GM12878 (cell line): Measurements from ENCODE around the gene CHCHD2. TPM values are rescaled to one million over a fixed set of nuclear protein-coding genes. Genes with fewer than 3 reads are reported as not detected.
A peak's percentile ranks its signal among the peaks of the same experiment; 100 is the strongest.

Source experiments
- BACH1 ChIP-seq: fragments of 450-650 bp; IDR thresholded peaks from 2 replicates; pipeline ENCODE4 v1.6.1; 2017; ENCODE audit warnings: mild to moderate bottlenecking, borderline replicate concordance
- BCL11A ChIP-seq: IDR thresholded peaks from 2 replicates; pipeline ENCODE4 v1.6.1; 2011; ENCODE audit warnings: low read depth, low read length
- BRCA1 ChIP-seq: IDR thresholded peaks from 2 replicates; pipeline ENCODE4 v1.6.1; 2011; ENCODE audit warnings: low read depth, low read length, improper control_type of control experiment
- CEBPB ChIP-seq, 2 experiments: fragments of 150-350 bp in 1 of 2; IDR thresholded peaks; 2 replicates each; pipeline ENCODE4 v1.6.1; 2012 to 2014; ENCODE audit warnings: low read depth in 2 of 2, low read length in 2 of 2, borderline replicate concordance in 1 of 2, inconsistent platforms in 1 of 2
- DPF2 ChIP-seq: fragments of 450-650 bp; IDR thresholded peaks from 2 replicates; pipeline ENCODE4 v1.6.1; 2017; ENCODE audit warnings: mild to moderate bottlenecking
- E4F1 ChIP-seq: fragments of 450-650 bp; IDR thresholded peaks from 2 replicates; pipeline ENCODE4 v1.6.1; 2018; ENCODE audit warnings: borderline replicate concordance, mild to moderate bottlenecking; ENCODE audit not compliant: partially characterized antibody
- IRF4 ChIP-seq: IDR thresholded peaks from 2 replicates; pipeline ENCODE4 v1.6.1; 2011; ENCODE audit warnings: low read depth, low read length
- MEF2A ChIP-seq: IDR thresholded peaks from 2 replicates; pipeline ENCODE4 v1.6.1; 2011; ENCODE audit warnings: low read depth, mild to moderate bottlenecking, low read length, moderate library complexity; ENCODE audit not compliant: insufficient read depth
- PBX3 ChIP-seq: IDR thresholded peaks from 2 replicates; pipeline ENCODE4 v1.6.1; 2011; ENCODE audit warnings: mild to moderate bottlenecking, low read depth, low read length, moderate library complexity; ENCODE audit not compliant: insufficient replicate concordance
- POLR2AphosphoS2 ChIP-seq: IDR thresholded peaks from 2 replicates; pipeline ENCODE4 v1.6.1; 2011; ENCODE audit warnings: low read depth, mild to moderate bottlenecking, low read length, improper control_type of control experiment, moderate library complexity
- POU2F2 ChIP-seq: IDR thresholded peaks from 3 replicates; pipeline ENCODE4 v1.6.1; 2011; ENCODE audit warnings: low read depth, mild to moderate bottlenecking, low read length, borderline replicate concordance
- PRDM15 ChIP-seq: fragments of 450-650 bp; formaldehyde crosslinking; IDR thresholded peaks from 2 replicates; pipeline ENCODE4 v1.4.0; 2020; ENCODE audit warnings: mild to moderate bottlenecking, moderate library complexity
- SMAD1 ChIP-seq: fragments of 450-650 bp; IDR thresholded peaks from 2 replicates; pipeline ENCODE4 v1.6.1; 2018; ENCODE audit warnings: mild to moderate bottlenecking, low read depth; ENCODE audit not compliant: partially characterized antibody
- SRF ChIP-seq, 2 experiments: IDR thresholded peaks; 2 replicates each; pipeline ENCODE4 v1.6.1; 2011; ENCODE audit warnings: low read depth in 2 of 2, low read length in 2 of 2, mild to moderate bottlenecking in 1 of 2, moderate library complexity in 1 of 2
- TCF3 ChIP-seq: IDR thresholded peaks from 2 replicates; pipeline ENCODE4 v1.6.1; 2012; ENCODE audit warnings: low read depth, mild to moderate bottlenecking, low read length, borderline replicate concordance; ENCODE audit not compliant: insufficient read depth
- polyA plus RNA-seq, 11 experiments: library from polyadenylated mRNA; depleted of rRNA in 4 of 11; unstranded in 6 of 11; stranded (reverse) in 5 of 11; fragments of >200 nt; fragmentation: Nextera tagmentation in 4 of 11; fragmentation: Illumina TruSeq in 1 of 11; extraction: Ambion mirVana in 4 of 11; extraction: Trizol in 1 of 11; gene quantifications; 1 replicate in 1 of 11; 2 replicates in 10 of 11; pipeline versions ENCODE4 v1.2.1 to v1.2.3, GENCODE V29; 2011 to 2016; ENCODE audit warnings: inconsistent platforms in 2 of 11, missing spikeins in 2 of 11, low read depth in 1 of 11
- total RNA-seq, 4 experiments: library from RNA; depleted of rRNA in 3 of 4; stranded (reverse); fragments of >200 nt in 3 of 4; fragmentation: Illumina TruSeq in 1 of 4; extraction: Trizol in 1 of 4; gene quantifications; 2 replicates each; pipeline versions ENCODE4 v1.2.1 to v1.2.3, GENCODE V29; 2013 to 2021
- TF ChIP-seq, protein P1 (sequence below): fragments of 450-650 bp; IDR thresholded peaks from 2 replicates; pipeline ENCODE4 v1.6.1; 2017; ENCODE audit warnings: mild to moderate bottlenecking, moderate library complexity

The CHCHD2 gene
- total and polyA plus RNA-seq, 10 of the 15 experiments (the other 5 are each of a cell fraction or from before 2014, with no cell fraction given) = 97.8 to 1,291 (median 619) TPM

GRCh38 chr7:56106108-56107073 is at the start of gene CHCHD2 (continued):
- TF ChIP-seq PBX3 (peak; percentile 98), SMAD1 (peak; percentile 19), BCL11A (no peak), TCF3 (0 out of 2 replicates have a peak, but pooled peaks have one; percentile 26), BRCA1 (no peak), DPF2 (peak; percentile 94), IRF4 (no peak), POU2F2 (peak; percentile 88), PRDM15 (CRISPR knock-in tag) (no peak), E4F1 (peak; percentile 87), CEBPB (IDR thresholded peaks at IDR 0.05; ENCODE audit: borderline replicate concordance in 1 of 2, low read depth in 2 of 2, low read length in 2 of 2) (no peak), MEF2A (0 out of 2 replicates have a peak, but pooled peaks have one; percentile 16), POLR2AphosphoS2 (peak; percentile 86), SRF (IDR thresholded peaks at IDR 0.05; ENCODE audit: low read depth in 2 of 2, low read length in 2 of 2) (peak in 1 of 2 experiments; percentile 79; a peak in 2 of 4 replicates), BACH1 (0 out of 2 replicates have a peak, but pooled peaks have one; percentile 22)
- TF ChIP-seq, protein P1, sequence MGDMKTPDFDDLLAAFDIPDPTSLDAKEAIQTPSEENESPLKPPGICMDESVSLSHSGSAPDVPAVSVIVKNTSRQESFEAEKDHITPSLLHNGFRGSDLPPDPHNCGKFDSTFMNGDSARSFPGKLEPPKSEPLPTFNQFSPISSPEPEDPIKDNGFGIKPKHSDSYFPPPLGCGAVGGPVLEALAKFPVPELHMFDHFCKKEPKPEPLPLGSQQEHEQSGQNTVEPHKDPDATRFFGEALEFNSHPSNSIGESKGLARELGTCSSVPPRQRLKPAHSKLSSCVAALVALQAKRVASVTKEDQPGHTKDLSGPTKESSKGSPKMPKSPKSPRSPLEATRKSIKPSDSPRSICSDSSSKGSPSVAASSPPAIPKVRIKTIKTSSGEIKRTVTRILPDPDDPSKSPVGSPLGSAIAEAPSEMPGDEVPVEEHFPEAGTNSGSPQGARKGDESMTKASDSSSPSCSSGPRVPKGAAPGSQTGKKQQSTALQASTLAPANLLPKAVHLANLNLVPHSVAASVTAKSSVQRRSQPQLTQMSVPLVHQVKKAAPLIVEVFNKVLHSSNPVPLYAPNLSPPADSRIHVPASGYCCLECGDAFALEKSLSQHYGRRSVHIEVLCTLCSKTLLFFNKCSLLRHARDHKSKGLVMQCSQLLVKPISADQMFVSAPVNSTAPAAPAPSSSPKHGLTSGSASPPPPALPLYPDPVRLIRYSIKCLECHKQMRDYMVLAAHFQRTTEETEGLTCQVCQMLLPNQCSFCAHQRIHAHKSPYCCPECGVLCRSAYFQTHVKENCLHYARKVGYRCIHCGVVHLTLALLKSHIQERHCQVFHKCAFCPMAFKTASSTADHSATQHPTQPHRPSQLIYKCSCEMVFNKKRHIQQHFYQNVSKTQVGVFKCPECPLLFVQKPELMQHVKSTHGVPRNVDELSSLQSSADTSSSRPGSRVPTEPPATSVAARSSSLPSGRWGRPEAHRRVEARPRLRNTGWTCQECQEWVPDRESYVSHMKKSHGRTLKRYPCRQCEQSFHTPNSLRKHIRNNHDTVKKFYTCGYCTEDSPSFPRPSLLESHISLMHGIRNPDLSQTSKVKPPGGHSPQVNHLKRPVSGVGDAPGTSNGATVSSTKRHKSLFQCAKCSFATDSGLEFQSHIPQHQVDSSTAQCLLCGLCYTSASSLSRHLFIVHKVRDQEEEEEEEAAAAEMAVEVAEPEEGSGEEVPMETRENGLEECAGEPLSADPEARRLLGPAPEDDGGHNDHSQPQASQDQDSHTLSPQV = no peak
